ENCODE measurements around the gene TNS2. TPM values are rescaled to one million over a fixed set of nuclear protein-coding genes. Genes with fewer than 3 reads are reported as not detected.

Gene TNS2
- total and polyA plus RNA-seq, 11 donors = 56.0 to 193 (median 88.4) TPM

GRCh38 chr12:53010955-53011354 is 38.9 kb upstream of the TNS2 start:
- Histone ChIP-seq H3K36me3 (peaks cover 0 to 40% (median 8%) of the 10 kb centered on the region in 9 donors), H3K9me3 (no peaks in the 10 kb centered on the region), H3K27ac (no peak overlapping the region), H3K4me1 (peaks cover 7 to 69% (median 36%) of the 10 kb centered on the region in 12 donors), H3K27me3 (no peaks in the 10 kb centered on the region), H3K4me3 (no peak overlapping the region)
- 76 to 85% (median 82%) methylated on average over 2 of the region's 2 CpGs for WGBS, 4 donors
- DNase-seq (no peak), ATAC-seq (no peak)
- intact Hi-C loops (cut with DNase I) = no loop called here
- no peak for TF ChIP-seq POLR2A (IDR thresholded peaks at IDR 0.05)
- TF ChIP-seq, protein P1, sequence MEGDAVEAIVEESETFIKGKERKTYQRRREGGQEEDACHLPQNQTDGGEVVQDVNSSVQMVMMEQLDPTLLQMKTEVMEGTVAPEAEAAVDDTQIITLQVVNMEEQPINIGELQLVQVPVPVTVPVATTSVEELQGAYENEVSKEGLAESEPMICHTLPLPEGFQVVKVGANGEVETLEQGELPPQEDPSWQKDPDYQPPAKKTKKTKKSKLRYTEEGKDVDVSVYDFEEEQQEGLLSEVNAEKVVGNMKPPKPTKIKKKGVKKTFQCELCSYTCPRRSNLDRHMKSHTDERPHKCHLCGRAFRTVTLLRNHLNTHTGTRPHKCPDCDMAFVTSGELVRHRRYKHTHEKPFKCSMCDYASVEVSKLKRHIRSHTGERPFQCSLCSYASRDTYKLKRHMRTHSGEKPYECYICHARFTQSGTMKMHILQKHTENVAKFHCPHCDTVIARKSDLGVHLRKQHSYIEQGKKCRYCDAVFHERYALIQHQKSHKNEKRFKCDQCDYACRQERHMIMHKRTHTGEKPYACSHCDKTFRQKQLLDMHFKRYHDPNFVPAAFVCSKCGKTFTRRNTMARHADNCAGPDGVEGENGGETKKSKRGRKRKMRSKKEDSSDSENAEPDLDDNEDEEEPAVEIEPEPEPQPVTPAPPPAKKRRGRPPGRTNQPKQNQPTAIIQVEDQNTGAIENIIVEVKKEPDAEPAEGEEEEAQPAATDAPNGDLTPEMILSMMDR (IDR thresholded peaks at IDR 0.05) = no peak

DNA sequence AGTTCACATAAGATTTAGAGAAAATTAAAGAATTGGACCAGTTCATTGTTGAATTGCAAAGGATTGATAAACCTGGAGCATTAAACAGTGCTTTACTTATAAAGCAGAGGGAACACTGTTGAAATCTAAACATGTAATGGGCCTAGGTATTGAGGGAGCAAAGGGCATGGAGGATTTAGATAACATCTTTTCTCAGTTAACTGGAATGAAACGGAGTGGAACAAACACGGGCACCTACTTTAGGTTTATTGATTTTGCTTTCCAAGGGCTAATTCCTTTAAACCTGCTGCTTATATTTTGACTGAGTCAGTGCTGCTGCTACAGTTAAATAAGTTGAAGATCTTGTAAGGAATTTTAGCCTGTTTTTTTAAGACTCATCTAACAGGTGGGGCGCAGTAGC is 38.0 kb upstream of the TNS2 start:
- DNase-seq (no peak), ATAC-seq (no peak)
- Histone ChIP-seq H3K27me3 (no peaks in the 10 kb centered on the region), H3K27ac (no peak overlapping the region), H3K4me1 (peaks cover 7 to 69% (median 36%) of the 10 kb centered on the region in 12 donors), H3K9me3 (no peaks in the 10 kb centered on the region), H3K36me3 (peaks cover 0 to 49% (median 16%) of the 10 kb centered on the region in 9 donors), H3K4me3 (no peak overlapping the region)
- intact Hi-C loops (cut with DNase I) = no loop called here
- no peak for TF ChIP-seq POLR2A (IDR thresholded peaks at IDR 0.05)
- TF ChIP-seq, protein P1 (IDR thresholded peaks at IDR 0.05) = no peak
- WGBS, 4 donors = 80 to 89% (median 84%) methylated on average over 3 of the region's 3 CpGs

- intact Hi-C loops (cut with DNase I) = no loop called here
- no peak overlapping the region for H3K27ac ChIP-seq
- no peaks in the 10 kb centered on the region for H3K9me3 ChIP-seq
- no peak for ATAC-seq
- WGBS, 4 donors = 85 to 92% (median 91%) methylated on average over 3 of the region's 3 CpGs
- peaks cover 4 to 59% (median 25%) of the 10 kb centered on the region in 12 donors for H3K4me1 ChIP-seq
- peaks cover 0 to 59% (median 27%) of the 10 kb centered on the region in 9 donors for H3K36me3 ChIP-seq
- DNase-seq = no peak
- H3K4me3 ChIP-seq = no peak overlapping the region
- no peak for TF ChIP-seq POLR2A (IDR thresholded peaks at IDR 0.05)
- TF ChIP-seq, protein P1 (IDR thresholded peaks at IDR 0.05) = no peak
- H3K27me3 ChIP-seq = no peaks in the 10 kb centered on the region
Observed at GRCh38 chr12:53012928-53013327, 36.9 kb upstream of the TNS2 start.

- Histone ChIP-seq H3K27me3 (no peaks in the 10 kb centered on the region), H3K9me3 (no peaks in the 10 kb centered on the region), H3K4me3 (no peak overlapping the region), H3K4me1 (peaks cover 0 to 41% (median 8%) of the 10 kb centered on the region in 12 donors), H3K36me3 (peaks cover 0 to 67% (median 36%) of the 10 kb centered on the region in 9 donors), H3K27ac (no peak overlapping the region)
- intact Hi-C loops (cut with DNase I) = no loop called here
- DNase-seq (no peak), ATAC-seq (no peak)
- 87 to 93% (median 89%) methylated on average over 2 of the region's 2 CpGs for WGBS, 4 donors
- TF ChIP-seq, protein P1 (IDR thresholded peaks at IDR 0.05) = no peak
- TF ChIP-seq POLR2A (IDR thresholded peaks at IDR 0.05) = no peak
Observed at GRCh38 chr12:53014709-53015108, 35.2 kb upstream of the TNS2 start.

Data from heart left ventricle (tissue), 16 donors.